Loucy (cell line): ENCODE results near the gene CD226.

ENCODE experiments used
- EZH2phosphoT487 ChIP-seq: fragments of 200-600 bp; IDR thresholded peaks from 2 replicates; pipeline ENCODE4 v1.6.1; 2018; ENCODE audit warnings: antibody characterized with exemption, mild to moderate bottlenecking, moderate library complexity, borderline replicate concordance
- TF ChIP-seq, protein P1 (sequence below): fragments of 200-600 bp; sonication (generic); conservative IDR thresholded peaks from 2 replicates; pipeline ENCODE4 v1.5.1; 2014; ENCODE audit warnings: mild to moderate bottlenecking, antibody characterized with exemption, low read length

DNA sequence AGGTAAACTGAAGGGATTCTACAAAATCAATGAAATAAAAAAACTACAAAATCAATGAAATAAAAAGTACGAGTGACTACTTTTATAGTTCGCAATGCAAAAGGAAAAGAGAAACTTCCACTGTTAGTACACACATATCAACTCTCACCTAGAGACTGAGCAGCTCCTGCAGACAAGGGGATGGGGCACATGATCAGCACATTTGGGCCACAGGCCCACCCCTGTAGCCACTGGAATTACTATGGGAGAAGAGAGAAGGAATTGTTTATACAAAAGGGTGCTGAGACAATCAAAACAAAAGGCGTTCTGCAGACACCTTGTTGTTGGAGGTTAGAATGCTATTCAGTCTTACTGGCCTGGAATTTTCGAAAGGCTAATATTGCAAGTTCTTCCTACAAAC lies 34.7 kb upstream of the CD226 start:
- TF ChIP-seq, protein P1, sequence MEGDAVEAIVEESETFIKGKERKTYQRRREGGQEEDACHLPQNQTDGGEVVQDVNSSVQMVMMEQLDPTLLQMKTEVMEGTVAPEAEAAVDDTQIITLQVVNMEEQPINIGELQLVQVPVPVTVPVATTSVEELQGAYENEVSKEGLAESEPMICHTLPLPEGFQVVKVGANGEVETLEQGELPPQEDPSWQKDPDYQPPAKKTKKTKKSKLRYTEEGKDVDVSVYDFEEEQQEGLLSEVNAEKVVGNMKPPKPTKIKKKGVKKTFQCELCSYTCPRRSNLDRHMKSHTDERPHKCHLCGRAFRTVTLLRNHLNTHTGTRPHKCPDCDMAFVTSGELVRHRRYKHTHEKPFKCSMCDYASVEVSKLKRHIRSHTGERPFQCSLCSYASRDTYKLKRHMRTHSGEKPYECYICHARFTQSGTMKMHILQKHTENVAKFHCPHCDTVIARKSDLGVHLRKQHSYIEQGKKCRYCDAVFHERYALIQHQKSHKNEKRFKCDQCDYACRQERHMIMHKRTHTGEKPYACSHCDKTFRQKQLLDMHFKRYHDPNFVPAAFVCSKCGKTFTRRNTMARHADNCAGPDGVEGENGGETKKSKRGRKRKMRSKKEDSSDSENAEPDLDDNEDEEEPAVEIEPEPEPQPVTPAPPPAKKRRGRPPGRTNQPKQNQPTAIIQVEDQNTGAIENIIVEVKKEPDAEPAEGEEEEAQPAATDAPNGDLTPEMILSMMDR: no peak
- no peak for TF ChIP-seq EZH2phosphoT487
